ENCODE data around the gene PLCXD3.

PLCXD3 gene

GRCh38 chr5:41399839-41400238, 110.6 kb downstream of the PLCXD3 start:
- no peak overlapping the region for H3K27ac ChIP-seq (ENCODE audit: low read depth, low read length)
- H3K9ac ChIP-seq (ENCODE audit: low read length) = no peak overlapping the region
- H3K9me3 ChIP-seq (ENCODE audit: control insufficient read depth, insufficient read depth, low read depth, low read length) = peaks cover 8% of the 10 kb centered on the region
- H3K27me3 ChIP-seq (ENCODE audit: control insufficient read depth, insufficient read depth, low read length) = no peaks in the 10 kb centered on the region
- H3K4me1 ChIP-seq (ENCODE audit: control insufficient read depth, insufficient read depth, low read length) = no peaks in the 10 kb centered on the region
- no peak overlapping the region for H3K4me3 ChIP-seq (ENCODE audit: low read depth, low read length)
- no peaks in the 10 kb centered on the region for H3K36me3 ChIP-seq (ENCODE audit: control insufficient read depth, insufficient read depth, low read length)

- no peaks in the 10 kb centered on the region for H3K27me3 ChIP-seq (ENCODE audit: control insufficient read depth, insufficient read depth, low read length)
- peaks cover 5% of the 10 kb centered on the region for H3K9me3 ChIP-seq (ENCODE audit: control insufficient read depth, insufficient read depth, low read depth, low read length)
- no peak overlapping the region for H3K4me3 ChIP-seq (ENCODE audit: low read depth, low read length)
- no peaks in the 10 kb centered on the region for H3K4me1 ChIP-seq (ENCODE audit: control insufficient read depth, insufficient read depth, low read length)
- H3K9ac ChIP-seq (ENCODE audit: low read length) = no peak overlapping the region
- H3K36me3 ChIP-seq (ENCODE audit: control insufficient read depth, insufficient read depth, low read length) = no peaks in the 10 kb centered on the region
- H3K27ac ChIP-seq (ENCODE audit: low read depth, low read length) = no peak overlapping the region
These were observed 118.4 kb downstream of the PLCXD3 start for GRCh38 chr5:41392016-41392415.

GRCh38 chr5:41374631-41375030, 135.8 kb downstream of the PLCXD3 start:
- H3K4me3 ChIP-seq (ENCODE audit: low read depth, low read length) = no peak overlapping the region
- H3K9ac ChIP-seq (ENCODE audit: low read length) = no peak overlapping the region
- no peaks in the 10 kb centered on the region for H3K27me3 ChIP-seq (ENCODE audit: control insufficient read depth, insufficient read depth, low read length)
- H3K4me1 ChIP-seq (ENCODE audit: control insufficient read depth, insufficient read depth, low read length) = no peaks in the 10 kb centered on the region
- no peaks in the 10 kb centered on the region for H3K9me3 ChIP-seq (ENCODE audit: control insufficient read depth, insufficient read depth, low read depth, low read length)
- H3K27ac ChIP-seq (ENCODE audit: low read depth, low read length) = no peak overlapping the region
- H3K36me3 ChIP-seq (ENCODE audit: control insufficient read depth, insufficient read depth, low read length) = no peaks in the 10 kb centered on the region

- no peak overlapping the region for H3K27ac ChIP-seq (ENCODE audit: low read depth, low read length)
- no peak overlapping the region for H3K9ac ChIP-seq (ENCODE audit: low read length)
- H3K27me3 ChIP-seq (ENCODE audit: control insufficient read depth, insufficient read depth, low read length) = no peaks in the 10 kb centered on the region
- H3K36me3 ChIP-seq (ENCODE audit: control insufficient read depth, insufficient read depth, low read length) = no peaks in the 10 kb centered on the region
- no peaks in the 10 kb centered on the region for H3K9me3 ChIP-seq (ENCODE audit: control insufficient read depth, insufficient read depth, low read depth, low read length)
- no peak overlapping the region for H3K4me3 ChIP-seq (ENCODE audit: low read depth, low read length)
- no peaks in the 10 kb centered on the region for H3K4me1 ChIP-seq (ENCODE audit: control insufficient read depth, insufficient read depth, low read length)
These were observed 137.2 kb downstream of the PLCXD3 start for GRCh38 chr5:41373230-41373629.

GRCh38 chr5:41371738-41372137, 138.7 kb downstream of the PLCXD3 start:
- H3K9me3 ChIP-seq (ENCODE audit: control insufficient read depth, insufficient read depth, low read depth, low read length) = no peaks in the 10 kb centered on the region
- no peak overlapping the region for H3K27ac ChIP-seq (ENCODE audit: low read depth, low read length)
- H3K4me1 ChIP-seq (ENCODE audit: control insufficient read depth, insufficient read depth, low read length) = no peaks in the 10 kb centered on the region
- no peaks in the 10 kb centered on the region for H3K27me3 ChIP-seq (ENCODE audit: control insufficient read depth, insufficient read depth, low read length)
- H3K9ac ChIP-seq (ENCODE audit: low read length) = no peak overlapping the region
- no peak overlapping the region for H3K4me3 ChIP-seq (ENCODE audit: low read depth, low read length)
- no peaks in the 10 kb centered on the region for H3K36me3 ChIP-seq (ENCODE audit: control insufficient read depth, insufficient read depth, low read length)

GRCh38 chr5:41370482-41370881, 139.9 kb downstream of the PLCXD3 start:
- H3K27me3 ChIP-seq (ENCODE audit: control insufficient read depth, insufficient read depth, low read length) = no peaks in the 10 kb centered on the region
- no peak overlapping the region for H3K27ac ChIP-seq (ENCODE audit: low read depth, low read length)
- no peaks in the 10 kb centered on the region for H3K4me1 ChIP-seq (ENCODE audit: control insufficient read depth, insufficient read depth, low read length)
- H3K9ac ChIP-seq (ENCODE audit: low read length) = no peak overlapping the region
- no peaks in the 10 kb centered on the region for H3K36me3 ChIP-seq (ENCODE audit: control insufficient read depth, insufficient read depth, low read length)
- H3K4me3 ChIP-seq (ENCODE audit: low read depth, low read length) = no peak overlapping the region
- no peaks in the 10 kb centered on the region for H3K9me3 ChIP-seq (ENCODE audit: control insufficient read depth, insufficient read depth, low read depth, low read length)

GRCh38 chr5:41369799-41370198, 140.6 kb downstream of the PLCXD3 start:
- Histone ChIP-seq H3K27ac (ENCODE audit: low read depth, low read length) (no peak overlapping the region), H3K9ac (ENCODE audit: low read length) (no peak overlapping the region), H3K4me3 (ENCODE audit: low read depth, low read length) (no peak overlapping the region), H3K27me3 (ENCODE audit: control insufficient read depth, insufficient read depth, low read length) (no peaks in the 10 kb centered on the region), H3K36me3 (ENCODE audit: control insufficient read depth, insufficient read depth, low read length) (no peaks in the 10 kb centered on the region), H3K9me3 (ENCODE audit: control insufficient read depth, insufficient read depth, low read depth, low read length) (no peaks in the 10 kb centered on the region), H3K4me1 (ENCODE audit: control insufficient read depth, insufficient read depth, low read length) (no peaks in the 10 kb centered on the region)

GRCh38 chr5:41368158-41368557, 142.2 kb downstream of the PLCXD3 start:
- Histone ChIP-seq H3K9ac (ENCODE audit: low read length) (no peak overlapping the region), H3K9me3 (ENCODE audit: control insufficient read depth, insufficient read depth, low read depth, low read length) (no peaks in the 10 kb centered on the region), H3K36me3 (ENCODE audit: control insufficient read depth, insufficient read depth, low read length) (no peaks in the 10 kb centered on the region), H3K27me3 (ENCODE audit: control insufficient read depth, insufficient read depth, low read length) (no peaks in the 10 kb centered on the region), H3K4me1 (ENCODE audit: control insufficient read depth, insufficient read depth, low read length) (no peaks in the 10 kb centered on the region), H3K27ac (ENCODE audit: low read depth, low read length) (no peak overlapping the region), H3K4me3 (ENCODE audit: low read depth, low read length) (no peak overlapping the region)

- no peaks in the 10 kb centered on the region for H3K4me1 ChIP-seq (ENCODE audit: control insufficient read depth, insufficient read depth, low read length)
- H3K27ac ChIP-seq (ENCODE audit: low read depth, low read length) = no peak overlapping the region
- H3K4me3 ChIP-seq (ENCODE audit: low read depth, low read length) = no peak overlapping the region
- H3K9ac ChIP-seq (ENCODE audit: low read length) = no peak overlapping the region
- no peaks in the 10 kb centered on the region for H3K9me3 ChIP-seq (ENCODE audit: control insufficient read depth, insufficient read depth, low read depth, low read length)
- no peaks in the 10 kb centered on the region for H3K27me3 ChIP-seq (ENCODE audit: control insufficient read depth, insufficient read depth, low read length)
- no peaks in the 10 kb centered on the region for H3K36me3 ChIP-seq (ENCODE audit: control insufficient read depth, insufficient read depth, low read length)
These were observed 145.0 kb downstream of the PLCXD3 start for GRCh38 chr5:41365369-41365768.

GRCh38 chr5:41364346-41364745, 146.1 kb downstream of the PLCXD3 start:
- Histone ChIP-seq H3K9me3 (ENCODE audit: control insufficient read depth, insufficient read depth, low read depth, low read length) (no peaks in the 10 kb centered on the region), H3K9ac (ENCODE audit: low read length) (no peak overlapping the region), H3K36me3 (ENCODE audit: control insufficient read depth, insufficient read depth, low read length) (no peaks in the 10 kb centered on the region), H3K27me3 (ENCODE audit: control insufficient read depth, insufficient read depth, low read length) (no peaks in the 10 kb centered on the region), H3K4me3 (ENCODE audit: low read depth, low read length) (no peak overlapping the region), H3K27ac (ENCODE audit: low read depth, low read length) (no peak overlapping the region), H3K4me1 (ENCODE audit: control insufficient read depth, insufficient read depth, low read length) (no peaks in the 10 kb centered on the region)

GRCh38 chr5:41363343-41363986, 146.9 kb downstream of the PLCXD3 start:
- no peak overlapping the region for H3K9ac ChIP-seq (ENCODE audit: low read length)
- no peak overlapping the region for H3K4me3 ChIP-seq (ENCODE audit: low read depth, low read length)
- H3K27me3 ChIP-seq (ENCODE audit: control insufficient read depth, insufficient read depth, low read length) = no peaks in the 10 kb centered on the region
- no peaks in the 10 kb centered on the region for H3K9me3 ChIP-seq (ENCODE audit: control insufficient read depth, insufficient read depth, low read depth, low read length)
- no peaks in the 10 kb centered on the region for H3K36me3 ChIP-seq (ENCODE audit: control insufficient read depth, insufficient read depth, low read length)
- H3K27ac ChIP-seq (ENCODE audit: low read depth, low read length) = no peak overlapping the region
- H3K4me1 ChIP-seq (ENCODE audit: control insufficient read depth, insufficient read depth, low read length) = no peaks in the 10 kb centered on the region

GRCh38 chr5:41356786-41357185, 153.6 kb downstream of the PLCXD3 start:
- no peaks in the 10 kb centered on the region for H3K9me3 ChIP-seq (ENCODE audit: control insufficient read depth, insufficient read depth, low read depth, low read length)
- H3K4me3 ChIP-seq (ENCODE audit: low read depth, low read length) = no peak overlapping the region
- no peak overlapping the region for H3K9ac ChIP-seq (ENCODE audit: low read length)
- H3K36me3 ChIP-seq (ENCODE audit: control insufficient read depth, insufficient read depth, low read length) = no peaks in the 10 kb centered on the region
- no peaks in the 10 kb centered on the region for H3K4me1 ChIP-seq (ENCODE audit: control insufficient read depth, insufficient read depth, low read length)
- H3K27me3 ChIP-seq (ENCODE audit: control insufficient read depth, insufficient read depth, low read length) = no peaks in the 10 kb centered on the region
- no peak overlapping the region for H3K27ac ChIP-seq (ENCODE audit: low read depth, low read length)

Measured in HUES6 (cell line).